DND-41 (cell line): ENCODE results near the gene POLDIP3.

Source experiments
- EZH2 ChIP-seq: IDR thresholded peaks from 3 replicates; pipeline ENCODE4 v1.6.1; 2012; ENCODE audit warnings: borderline replicate concordance, low read depth, mild to moderate bottlenecking, moderate library complexity, low read length, inconsistent platforms; ENCODE audit not compliant: severe bottlenecking
- TF ChIP-seq, protein P1 (sequence below): IDR thresholded peaks from 2 replicates; pipeline ENCODE4 v1.5.1; 2012; ENCODE audit warnings: borderline replicate concordance, low read length, moderate library complexity, mild to moderate bottlenecking; ENCODE audit not compliant: poor library complexity, severe bottlenecking; ENCODE audit errors: extremely low read depth

DNA sequence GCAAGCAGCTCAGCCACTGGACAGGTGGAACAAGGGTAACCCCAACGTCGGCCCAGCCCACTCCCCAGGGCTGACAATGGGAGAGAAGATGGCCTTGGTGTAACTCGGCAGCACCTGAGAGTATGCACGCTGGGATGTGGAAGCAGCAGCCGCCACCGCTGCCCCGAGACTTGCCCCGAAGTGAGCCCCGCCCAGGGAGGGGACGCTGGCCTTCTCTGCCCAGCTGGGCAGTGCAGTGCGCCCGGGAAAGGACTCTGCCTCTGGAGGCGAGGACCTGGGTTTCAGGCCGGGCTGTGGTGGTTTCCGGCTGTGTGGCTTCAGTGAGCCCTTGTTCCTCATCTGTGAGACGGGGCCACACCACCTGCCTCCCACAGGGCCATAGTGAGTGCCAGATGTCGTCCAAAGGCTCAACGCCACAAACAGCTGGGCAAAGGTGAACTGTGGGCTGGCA lies 8.6 kb upstream of the POLDIP3 start:
- TF ChIP-seq, protein P1, sequence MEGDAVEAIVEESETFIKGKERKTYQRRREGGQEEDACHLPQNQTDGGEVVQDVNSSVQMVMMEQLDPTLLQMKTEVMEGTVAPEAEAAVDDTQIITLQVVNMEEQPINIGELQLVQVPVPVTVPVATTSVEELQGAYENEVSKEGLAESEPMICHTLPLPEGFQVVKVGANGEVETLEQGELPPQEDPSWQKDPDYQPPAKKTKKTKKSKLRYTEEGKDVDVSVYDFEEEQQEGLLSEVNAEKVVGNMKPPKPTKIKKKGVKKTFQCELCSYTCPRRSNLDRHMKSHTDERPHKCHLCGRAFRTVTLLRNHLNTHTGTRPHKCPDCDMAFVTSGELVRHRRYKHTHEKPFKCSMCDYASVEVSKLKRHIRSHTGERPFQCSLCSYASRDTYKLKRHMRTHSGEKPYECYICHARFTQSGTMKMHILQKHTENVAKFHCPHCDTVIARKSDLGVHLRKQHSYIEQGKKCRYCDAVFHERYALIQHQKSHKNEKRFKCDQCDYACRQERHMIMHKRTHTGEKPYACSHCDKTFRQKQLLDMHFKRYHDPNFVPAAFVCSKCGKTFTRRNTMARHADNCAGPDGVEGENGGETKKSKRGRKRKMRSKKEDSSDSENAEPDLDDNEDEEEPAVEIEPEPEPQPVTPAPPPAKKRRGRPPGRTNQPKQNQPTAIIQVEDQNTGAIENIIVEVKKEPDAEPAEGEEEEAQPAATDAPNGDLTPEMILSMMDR = no peak
- TF ChIP-seq EZH2 = no peak
